Adrenal gland (tissue), 5 donors: ENCODE data around the gene UHMK1.

ENCODE experiments used
- POLR2A ChIP-seq, 2 donors: fragments of 450-650 bp; IDR thresholded peaks; one replicate each; pipeline ENCODE4 v1.6.1; 2017; ENCODE audit warnings: antibody characterized with exemption in 2 of 2, mild to moderate bottlenecking in 2 of 2, moderate library complexity in 1 of 2
- TF ChIP-seq, protein P1 (sequence below), 6 experiments: fragments of 450-650 bp in 4 of 6; fragments of 200-600 bp in 2 of 6; sonication (generic) in 1 of 6; IDR thresholded peaks; 1 replicate in 5 of 6; 2 replicates in 1 of 6; pipeline versions ENCODE4 v1.5.1 to v1.8.0; 2016 to 2021; ENCODE audit warnings: antibody characterized with exemption in 6 of 6, mild to moderate bottlenecking in 2 of 6, moderate library complexity in 1 of 6
- donor health status: DM: no; HTN: no; CAD: no.

GRCh38 chr1:162456323-162456722 lies 41.3 kb upstream of the UHMK1 start:
- TF ChIP-seq, protein P1, sequence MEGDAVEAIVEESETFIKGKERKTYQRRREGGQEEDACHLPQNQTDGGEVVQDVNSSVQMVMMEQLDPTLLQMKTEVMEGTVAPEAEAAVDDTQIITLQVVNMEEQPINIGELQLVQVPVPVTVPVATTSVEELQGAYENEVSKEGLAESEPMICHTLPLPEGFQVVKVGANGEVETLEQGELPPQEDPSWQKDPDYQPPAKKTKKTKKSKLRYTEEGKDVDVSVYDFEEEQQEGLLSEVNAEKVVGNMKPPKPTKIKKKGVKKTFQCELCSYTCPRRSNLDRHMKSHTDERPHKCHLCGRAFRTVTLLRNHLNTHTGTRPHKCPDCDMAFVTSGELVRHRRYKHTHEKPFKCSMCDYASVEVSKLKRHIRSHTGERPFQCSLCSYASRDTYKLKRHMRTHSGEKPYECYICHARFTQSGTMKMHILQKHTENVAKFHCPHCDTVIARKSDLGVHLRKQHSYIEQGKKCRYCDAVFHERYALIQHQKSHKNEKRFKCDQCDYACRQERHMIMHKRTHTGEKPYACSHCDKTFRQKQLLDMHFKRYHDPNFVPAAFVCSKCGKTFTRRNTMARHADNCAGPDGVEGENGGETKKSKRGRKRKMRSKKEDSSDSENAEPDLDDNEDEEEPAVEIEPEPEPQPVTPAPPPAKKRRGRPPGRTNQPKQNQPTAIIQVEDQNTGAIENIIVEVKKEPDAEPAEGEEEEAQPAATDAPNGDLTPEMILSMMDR (IDR thresholded peaks at IDR 0.05): no peak
- no peak for TF ChIP-seq POLR2A (IDR thresholded peaks at IDR 0.05)
